CD4-positive, alpha-beta T cell treated with Interleukin-4 for 4 hours (primary cell): Measurements from ENCODE around the gene CDC42BPA.
"Not testable (repeated sequence)": the region's sequence is repeated elsewhere in the genome, so short reads cannot be mapped to it uniquely, and the experiment has no call there.

Experiments used
- DNase-seq: peaks from one replicate; pipeline ENCODE4 v3.0.0-alpha.2; 2020

The CDC42BPA gene

GRCh38 chr1:227305894-227306626 lies 12.2 kb downstream of the CDC42BPA start:
- no peak for DNase-seq

DNA sequence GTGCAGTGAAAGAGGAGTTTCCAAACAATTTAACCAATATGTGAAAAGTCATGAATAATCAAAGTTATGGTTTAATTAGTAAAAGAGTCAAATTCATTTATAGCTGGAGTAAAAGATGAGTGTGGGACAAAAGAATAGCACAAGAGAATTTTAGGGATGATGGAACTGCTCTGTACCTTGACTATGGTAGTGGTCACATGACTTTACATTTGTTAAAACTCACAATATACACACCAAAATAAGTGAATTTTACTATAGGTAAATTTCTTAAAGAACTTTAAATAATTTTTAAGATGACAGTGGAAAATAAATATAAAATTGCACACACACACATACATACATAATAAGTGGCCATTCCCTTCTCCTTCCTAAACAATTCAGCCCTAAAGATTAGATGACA lies 13.6 kb downstream of the CDC42BPA start:
- DNase-seq = no peak

GRCh38 chr1:227303662-227304061 lies 14.6 kb downstream of the CDC42BPA start:
- no peak for DNase-seq

DNA sequence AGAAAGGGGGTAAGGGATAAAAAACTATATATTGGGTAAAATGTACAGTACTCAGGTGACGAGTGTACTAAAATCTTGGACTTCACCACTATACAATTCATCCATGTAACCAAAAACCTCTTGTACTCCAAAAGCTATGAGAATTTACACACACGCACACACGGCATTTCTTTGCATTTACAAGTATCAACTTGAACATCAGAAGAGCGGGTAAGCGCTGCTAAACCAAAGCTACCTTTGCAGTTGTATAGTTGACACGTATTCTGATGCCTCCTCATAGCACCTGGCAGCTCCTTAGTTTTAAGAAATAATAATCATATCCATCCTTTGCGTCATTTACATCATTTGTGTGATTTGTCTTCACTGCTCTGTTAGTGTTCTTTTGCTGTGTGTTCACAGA lies 17.6 kb downstream of the CDC42BPA start:
- DNase-seq = no peak

GRCh38 chr1:227299688-227300087 lies 18.6 kb downstream of the CDC42BPA start:
- no peak for DNase-seq

GRCh38 chr1:227299241-227299627 lies 19.1 kb downstream of the CDC42BPA start:
- DNase-seq = no peak

- no peak for DNase-seq
Measured at GRCh38 chr1:227298512-227299240, 19.6 kb downstream of the CDC42BPA start.

DNA sequence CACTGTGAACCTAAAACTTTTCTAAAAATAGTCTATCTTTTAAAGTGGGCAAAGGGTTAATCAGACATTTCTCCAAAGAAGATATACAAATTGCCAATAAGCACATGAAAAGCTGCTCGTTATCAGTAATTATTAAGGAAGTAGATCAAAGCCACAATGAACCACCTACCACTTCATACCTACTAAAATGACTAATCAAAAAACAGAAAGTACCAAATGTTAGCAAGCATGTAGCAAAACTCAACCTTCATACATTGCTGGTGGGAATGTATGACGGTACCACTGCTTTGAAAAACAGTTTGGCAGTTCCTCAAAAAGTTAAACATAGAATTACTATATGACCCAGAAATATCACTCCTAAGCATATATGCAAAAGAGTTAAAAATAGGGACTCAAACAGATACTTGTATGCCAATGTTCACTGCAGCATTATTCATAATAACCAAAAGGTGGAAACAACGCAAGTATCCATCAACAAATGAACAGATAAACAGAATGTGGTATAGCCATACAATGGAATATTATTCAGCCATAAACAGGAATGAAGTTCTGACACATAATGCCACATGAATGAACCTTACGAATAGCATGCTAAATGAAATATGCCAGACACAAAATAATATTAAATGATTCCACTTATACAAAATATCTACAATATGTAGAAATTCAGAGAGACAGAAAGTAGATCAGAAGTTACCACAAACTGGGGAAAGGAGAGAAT lies 21.1 kb downstream of the CDC42BPA start:
- DNase-seq = no peak

- DNase-seq = no peak
Measured at GRCh38 chr1:227295609-227296008, 22.7 kb downstream of the CDC42BPA start.

- DNase-seq = no peak
Measured at GRCh38 chr1:227285745-227286144, 32.5 kb downstream of the CDC42BPA start.

DNA sequence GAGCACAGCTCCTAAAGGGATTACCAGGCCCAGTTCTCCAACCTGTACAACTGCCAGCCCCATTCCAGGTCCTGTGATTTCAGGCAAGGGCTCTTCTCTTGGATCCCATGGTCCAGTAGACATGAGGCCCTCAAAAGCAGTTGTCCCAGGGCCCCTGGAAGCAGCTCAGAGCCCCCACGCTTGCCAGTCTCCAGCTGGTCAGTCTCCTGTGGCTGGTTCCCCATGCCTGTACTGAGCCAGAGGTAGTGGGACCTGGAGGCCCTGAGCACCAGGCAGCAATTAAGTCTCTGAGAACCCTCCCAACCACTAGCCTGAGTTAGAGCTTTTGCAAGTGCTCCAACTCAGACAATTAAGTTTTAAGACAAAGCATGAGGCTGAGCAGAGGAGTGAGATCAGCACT lies 36.9 kb downstream of the CDC42BPA start:
- no peak for DNase-seq

- DNase-seq = no peak
Measured at GRCh38 chr1:227280836-227281235, 37.5 kb downstream of the CDC42BPA start.

DNA sequence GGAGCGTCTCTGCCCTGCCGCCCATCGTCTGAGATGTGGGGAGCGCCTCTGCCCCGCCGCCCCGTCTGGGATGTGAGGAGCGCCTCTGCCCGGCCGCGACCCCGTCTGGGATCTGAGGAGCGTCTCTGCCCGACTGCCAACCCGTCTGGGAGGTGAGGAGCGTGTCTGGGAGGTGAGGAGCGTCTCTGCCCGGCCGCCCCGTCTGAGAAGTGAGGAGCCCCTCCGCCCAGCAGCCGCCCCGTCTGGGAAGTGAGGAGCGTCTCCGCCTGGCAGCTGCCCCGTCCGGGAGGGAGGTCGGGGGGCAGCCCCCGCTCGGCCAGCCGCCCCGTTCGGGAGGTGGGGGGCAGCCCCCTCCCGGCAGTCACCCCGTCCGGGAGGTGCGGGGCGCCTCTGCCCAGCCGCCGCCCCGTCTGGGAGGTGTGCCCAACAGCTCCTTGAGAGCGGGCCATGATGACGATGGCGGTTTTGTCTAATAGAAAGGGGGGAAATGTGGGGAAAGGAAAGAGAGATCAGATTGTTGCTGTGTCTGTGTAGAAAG lies 42.1 kb downstream of the CDC42BPA start:
- not testable (repeated sequence) for DNase-seq

- no peak for DNase-seq
Measured at GRCh38 chr1:227273557-227273956, 44.7 kb downstream of the CDC42BPA start.

- DNase-seq = no peak
Measured at GRCh38 chr1:227272428-227272827, 45.9 kb downstream of the CDC42BPA start.

DNA sequence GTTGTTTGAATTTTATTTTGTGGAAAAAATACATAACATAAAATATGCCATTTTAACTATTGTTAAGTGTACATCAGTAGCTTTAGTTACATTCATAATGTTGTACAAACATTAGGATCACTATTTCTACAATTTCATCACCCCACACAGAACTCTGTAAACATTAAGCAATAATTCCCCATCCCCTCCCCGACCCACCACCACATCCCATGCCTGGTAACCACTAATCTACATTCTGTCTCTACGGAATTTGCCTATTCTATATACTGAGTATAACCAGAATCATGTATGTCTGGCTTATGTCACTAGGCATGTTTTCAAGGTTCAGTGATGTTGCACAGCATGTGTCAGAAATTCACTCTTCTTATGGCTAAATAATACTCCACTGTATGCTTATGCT lies 47.7 kb downstream of the CDC42BPA start:
- no peak for DNase-seq

- no peak for DNase-seq
Measured at GRCh38 chr1:227268943-227269342, 49.3 kb downstream of the CDC42BPA start.

DNA sequence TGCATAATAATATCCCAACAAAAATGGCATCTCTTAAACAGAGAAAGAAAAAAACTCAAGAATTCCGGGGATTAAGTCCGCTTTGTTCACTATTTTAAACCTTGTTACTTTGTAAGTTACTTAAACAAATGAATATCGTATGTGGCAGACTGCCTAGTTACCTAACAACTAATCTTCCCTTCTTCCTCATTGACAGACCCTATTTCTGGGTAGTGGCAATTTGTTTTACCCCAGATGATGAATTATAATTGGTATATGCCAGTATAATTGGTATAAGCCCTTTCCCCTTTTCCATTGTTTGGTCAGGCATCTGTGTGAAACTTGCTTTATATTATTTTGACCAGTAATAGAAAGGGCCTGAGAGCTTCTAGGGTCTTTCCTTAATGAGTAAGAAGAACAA lies 52.4 kb downstream of the CDC42BPA start:
- no peak for DNase-seq

GRCh38 chr1:227263869-227264268 lies 54.4 kb downstream of the CDC42BPA start:
- no peak for DNase-seq

DNA sequence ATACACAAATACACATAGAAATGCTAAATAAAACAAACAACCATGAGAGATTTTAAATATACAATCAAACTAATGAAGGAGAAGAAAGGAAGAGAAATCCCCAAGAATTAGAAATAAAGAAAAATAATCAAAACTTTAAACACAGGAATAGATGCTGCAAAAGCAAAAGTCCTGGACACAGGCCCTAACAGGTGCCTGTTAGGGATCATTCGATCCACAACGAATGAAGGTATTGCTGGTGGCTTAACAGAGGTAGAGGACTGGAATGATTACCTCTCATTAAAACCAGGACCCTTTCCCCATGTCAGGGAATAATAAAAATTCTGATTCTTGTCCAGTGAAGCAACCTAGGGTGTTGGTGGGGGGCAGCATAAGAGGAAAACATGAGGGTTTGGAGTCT lies 56.8 kb downstream of the CDC42BPA start:
- DNase-seq = no peak

DNA sequence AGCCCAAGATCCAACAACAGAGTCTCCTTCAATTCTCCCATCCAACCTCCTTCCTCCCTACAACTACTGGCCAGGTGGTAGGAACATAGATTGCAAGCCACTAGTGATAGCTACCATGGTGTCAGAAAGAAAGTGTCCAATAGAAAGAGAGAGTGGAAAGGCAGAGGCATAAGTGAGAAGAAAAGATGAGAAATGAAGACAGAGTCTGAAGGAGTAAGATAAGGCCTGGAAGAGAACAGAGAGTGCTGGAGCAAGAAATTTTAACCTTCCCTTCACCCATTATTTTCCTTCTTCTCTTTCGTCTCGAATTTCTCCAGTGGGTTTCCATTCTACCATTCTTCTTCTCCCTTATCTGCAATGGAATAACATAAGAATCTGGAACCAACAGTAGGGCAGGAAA lies 57.9 kb downstream of the CDC42BPA start:
- no peak for DNase-seq

DNA sequence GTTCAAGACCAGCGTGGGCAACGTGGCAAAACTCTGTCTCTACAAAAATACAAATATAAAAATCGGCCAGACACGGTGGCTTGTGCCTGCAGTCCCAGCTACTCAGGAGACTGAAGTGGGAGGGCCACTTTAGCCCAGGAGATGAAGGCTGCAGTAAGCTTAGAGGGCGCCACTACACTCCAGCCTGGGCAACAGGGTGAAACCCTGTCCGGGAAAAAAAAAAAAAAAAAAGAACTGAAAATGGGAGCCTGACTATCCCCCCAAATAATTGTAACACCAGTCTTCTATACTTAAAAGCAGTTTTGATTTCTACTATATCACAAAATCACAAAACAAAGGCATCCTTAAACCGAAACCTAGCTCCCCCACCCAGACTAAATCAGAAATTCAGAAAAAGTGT lies 60.3 kb downstream of the CDC42BPA start:
- DNase-seq = no peak

DNA sequence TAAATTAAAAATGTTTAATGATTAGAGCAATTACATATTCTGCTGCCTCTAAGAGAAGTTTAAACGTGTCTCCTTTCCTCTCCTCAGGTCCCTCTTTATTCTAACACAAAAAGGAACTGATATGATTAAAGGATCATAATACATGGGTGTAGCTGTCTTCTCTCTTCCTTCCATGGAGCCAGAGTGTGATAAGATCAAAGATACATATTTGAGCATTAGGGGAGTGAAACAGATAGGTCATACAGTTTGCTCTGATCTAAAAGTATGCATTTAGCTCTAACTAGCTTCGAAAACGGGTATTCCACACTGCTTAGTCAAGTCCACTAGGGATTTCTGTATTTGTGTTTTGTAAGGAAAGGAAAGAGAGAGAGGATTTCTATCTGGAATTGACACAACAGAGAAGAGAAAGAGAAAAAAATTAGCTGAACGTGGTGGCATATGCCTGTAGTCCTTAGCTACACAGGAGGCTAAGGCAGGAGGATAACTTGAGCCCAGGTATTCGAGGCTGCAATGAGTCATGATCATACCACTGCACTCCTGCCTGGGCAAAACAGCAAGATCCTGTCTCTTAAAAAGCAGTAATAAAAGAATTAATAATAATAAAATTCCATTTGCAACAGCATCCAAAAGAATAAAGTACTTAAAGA lies 63.1 kb downstream of the CDC42BPA start:
- DNase-seq = no peak
